ENCODE data around the gene OSBPL5.

DNA sequence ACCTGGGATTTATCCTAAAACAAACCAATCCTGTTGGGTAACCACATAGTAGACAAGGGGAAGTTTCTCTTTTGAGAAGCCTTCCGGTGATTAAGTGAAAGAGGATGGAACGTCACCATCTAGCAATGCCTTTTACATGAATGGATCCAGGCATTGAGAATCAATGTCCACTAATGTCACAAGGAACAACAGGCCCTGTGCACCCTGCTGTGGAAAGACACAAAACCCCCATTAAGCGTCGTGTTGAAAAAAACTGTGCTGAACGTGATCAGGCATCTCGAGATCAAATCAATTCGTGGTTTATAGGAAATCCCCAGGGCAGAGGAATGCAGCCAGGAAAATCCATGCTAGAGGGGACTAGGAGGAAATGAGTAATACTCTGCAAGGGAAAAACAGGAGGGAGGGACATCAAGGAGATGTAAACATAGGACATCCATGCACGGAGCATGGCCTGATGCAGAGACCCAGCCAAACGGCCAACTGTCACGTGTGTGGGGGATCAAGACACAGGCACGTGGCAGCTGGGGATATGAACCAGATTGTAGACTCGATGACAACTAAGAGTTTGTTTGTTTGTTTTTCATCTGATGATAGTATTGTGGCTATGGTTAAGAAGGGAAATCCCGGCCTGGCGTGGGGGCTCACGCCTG, 69.3 kb downstream of the OSBPL5 start:
- TF ChIP-seq REPIN1 (tag by site-specific recombination; IDR thresholded peaks at IDR 0.05; ENCODE audit: low read depth) (no peak), ZNF610 (tag by site-specific recombination; IDR thresholded peaks at IDR 0.05; ENCODE audit: borderline replicate concordance) (no peak)
- TF ChIP-seq, protein P1, sequence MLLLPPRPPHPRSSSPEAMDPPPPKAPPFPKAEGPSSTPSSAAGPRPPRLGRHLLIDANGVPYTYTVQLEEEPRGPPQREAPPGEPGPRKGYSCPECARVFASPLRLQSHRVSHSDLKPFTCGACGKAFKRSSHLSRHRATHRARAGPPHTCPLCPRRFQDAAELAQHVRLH (tag by site-specific recombination; IDR thresholded peaks at IDR 0.05): no peak
- TF ChIP-seq, protein P2, sequence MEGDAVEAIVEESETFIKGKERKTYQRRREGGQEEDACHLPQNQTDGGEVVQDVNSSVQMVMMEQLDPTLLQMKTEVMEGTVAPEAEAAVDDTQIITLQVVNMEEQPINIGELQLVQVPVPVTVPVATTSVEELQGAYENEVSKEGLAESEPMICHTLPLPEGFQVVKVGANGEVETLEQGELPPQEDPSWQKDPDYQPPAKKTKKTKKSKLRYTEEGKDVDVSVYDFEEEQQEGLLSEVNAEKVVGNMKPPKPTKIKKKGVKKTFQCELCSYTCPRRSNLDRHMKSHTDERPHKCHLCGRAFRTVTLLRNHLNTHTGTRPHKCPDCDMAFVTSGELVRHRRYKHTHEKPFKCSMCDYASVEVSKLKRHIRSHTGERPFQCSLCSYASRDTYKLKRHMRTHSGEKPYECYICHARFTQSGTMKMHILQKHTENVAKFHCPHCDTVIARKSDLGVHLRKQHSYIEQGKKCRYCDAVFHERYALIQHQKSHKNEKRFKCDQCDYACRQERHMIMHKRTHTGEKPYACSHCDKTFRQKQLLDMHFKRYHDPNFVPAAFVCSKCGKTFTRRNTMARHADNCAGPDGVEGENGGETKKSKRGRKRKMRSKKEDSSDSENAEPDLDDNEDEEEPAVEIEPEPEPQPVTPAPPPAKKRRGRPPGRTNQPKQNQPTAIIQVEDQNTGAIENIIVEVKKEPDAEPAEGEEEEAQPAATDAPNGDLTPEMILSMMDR (tag by site-specific recombination; IDR thresholded peaks at IDR 0.05): no peak

Measured in HEK293 (cell line).